ENCODE data around the gene PTPRE. TPM values are rescaled to one million over a fixed set of nuclear protein-coding genes. Genes with fewer than 3 reads are reported as not detected.

PTPRE gene
- total RNA-seq, 1 donor from 2014 or later, result 2.6 TPM

DNA sequence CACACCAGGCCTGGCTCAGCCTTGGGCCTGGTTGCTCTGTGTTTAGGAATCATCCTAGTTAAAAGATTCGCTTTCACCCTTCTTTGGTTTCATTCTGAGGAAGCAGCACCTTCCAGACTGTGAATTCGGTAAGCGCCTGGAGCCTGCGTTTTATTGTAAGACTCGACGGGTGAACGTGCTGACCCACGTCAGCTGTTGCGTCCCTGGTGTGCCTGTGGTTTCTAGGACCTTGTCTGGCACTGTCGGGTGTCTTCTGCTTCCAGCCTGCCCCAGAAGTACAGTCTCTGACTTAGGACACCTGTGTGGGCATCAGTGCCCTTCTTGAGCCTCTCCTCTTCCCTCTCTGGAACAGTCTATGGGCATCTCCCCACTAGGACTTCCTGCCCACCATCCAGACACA lies 193.0 kb downstream of the PTPRE start:
- Mint-ChIP-seq H3K4me1 (no peaks in the 10 kb centered on the region), H3K4me3 (no peak overlapping the region), H3K27me3 (ENCODE audit: low read depth) (no peaks in the 10 kb centered on the region), H3K9me3 (no peaks in the 10 kb centered on the region), H3K36me3 (peaks cover 32% of the 10 kb centered on the region), H3K27ac (no peak overlapping the region)
- TF ChIP-seq, protein P1, sequence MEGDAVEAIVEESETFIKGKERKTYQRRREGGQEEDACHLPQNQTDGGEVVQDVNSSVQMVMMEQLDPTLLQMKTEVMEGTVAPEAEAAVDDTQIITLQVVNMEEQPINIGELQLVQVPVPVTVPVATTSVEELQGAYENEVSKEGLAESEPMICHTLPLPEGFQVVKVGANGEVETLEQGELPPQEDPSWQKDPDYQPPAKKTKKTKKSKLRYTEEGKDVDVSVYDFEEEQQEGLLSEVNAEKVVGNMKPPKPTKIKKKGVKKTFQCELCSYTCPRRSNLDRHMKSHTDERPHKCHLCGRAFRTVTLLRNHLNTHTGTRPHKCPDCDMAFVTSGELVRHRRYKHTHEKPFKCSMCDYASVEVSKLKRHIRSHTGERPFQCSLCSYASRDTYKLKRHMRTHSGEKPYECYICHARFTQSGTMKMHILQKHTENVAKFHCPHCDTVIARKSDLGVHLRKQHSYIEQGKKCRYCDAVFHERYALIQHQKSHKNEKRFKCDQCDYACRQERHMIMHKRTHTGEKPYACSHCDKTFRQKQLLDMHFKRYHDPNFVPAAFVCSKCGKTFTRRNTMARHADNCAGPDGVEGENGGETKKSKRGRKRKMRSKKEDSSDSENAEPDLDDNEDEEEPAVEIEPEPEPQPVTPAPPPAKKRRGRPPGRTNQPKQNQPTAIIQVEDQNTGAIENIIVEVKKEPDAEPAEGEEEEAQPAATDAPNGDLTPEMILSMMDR (IDR thresholded peaks at IDR 0.05; ENCODE audit: unreplicated experiment), result no peak
- no peak for DNase-seq (ENCODE audit: low spot score in 2 of 2, unreplicated experiment in 2 of 2)

DNA sequence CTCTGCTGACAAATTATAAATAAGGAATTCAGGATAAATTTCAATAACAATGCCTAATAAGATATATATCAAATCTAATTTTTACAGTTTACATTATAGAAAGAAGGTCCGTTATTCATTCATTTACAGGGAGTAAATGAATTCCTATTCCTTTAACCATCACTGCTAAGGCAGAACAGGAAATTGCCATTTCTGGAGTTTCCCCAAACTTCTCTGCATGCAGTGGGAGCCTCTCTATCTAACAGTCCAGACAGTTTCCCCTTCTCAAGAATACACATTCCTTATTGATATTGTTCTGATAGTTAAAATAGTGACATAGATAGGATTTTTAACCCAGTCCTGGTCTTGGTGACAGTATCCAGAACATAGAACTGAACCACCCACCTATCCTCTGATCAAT lies 195.0 kb downstream of the PTPRE start:
- no peak for DNase-seq (ENCODE audit: low spot score in 2 of 2, unreplicated experiment in 2 of 2)
- Mint-ChIP-seq H3K36me3 (peaks cover 34% of the 10 kb centered on the region), H3K27me3 (ENCODE audit: low read depth) (no peaks in the 10 kb centered on the region)

DNA sequence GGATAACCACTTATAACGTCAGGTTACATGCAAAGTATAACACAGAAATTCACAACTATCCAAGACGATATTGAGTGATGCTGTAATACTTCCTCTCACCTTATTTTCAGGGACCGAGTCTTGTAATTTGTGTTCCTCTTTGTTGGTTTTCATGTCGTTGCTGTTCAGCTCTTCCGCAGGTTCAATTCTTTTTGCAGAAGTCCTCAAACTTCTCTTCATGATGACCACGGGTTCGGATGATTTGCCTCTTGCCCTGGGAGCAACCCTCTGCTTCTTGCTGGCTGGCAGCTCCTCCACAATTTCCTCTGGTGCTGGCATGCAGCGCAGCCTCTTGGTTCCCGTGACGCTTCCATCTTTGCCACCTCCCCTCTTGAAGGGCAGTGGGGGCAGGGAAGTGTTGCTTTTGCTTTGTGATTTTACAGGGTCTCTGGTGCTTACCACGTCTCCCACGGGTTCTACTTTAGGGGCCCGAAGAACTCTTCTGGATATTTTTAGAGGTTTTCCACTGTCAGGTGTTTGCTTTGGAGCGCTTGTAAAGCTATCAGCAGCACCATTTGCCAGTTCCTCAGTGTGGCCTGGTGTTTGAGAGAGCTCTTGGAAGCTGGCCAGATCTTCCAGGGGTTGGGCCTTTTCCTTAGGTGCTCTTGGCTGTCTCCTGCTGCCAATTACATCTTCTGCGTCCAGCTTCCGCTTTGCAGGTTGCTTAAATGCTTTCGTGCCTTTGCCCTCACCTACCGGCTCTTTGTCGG lies 195.8 kb downstream of the PTPRE start:
- TF ChIP-seq, protein P1 (IDR thresholded peaks at IDR 0.05; ENCODE audit: unreplicated experiment), result no peak
- Mint-ChIP-seq H3K36me3 (peaks cover 34% of the 10 kb centered on the region), H3K4me3 (no peak overlapping the region), H3K9me3 (no peaks in the 10 kb centered on the region), H3K27ac (no peak overlapping the region), H3K4me1 (no peaks in the 10 kb centered on the region), H3K27me3 (ENCODE audit: low read depth) (no peaks in the 10 kb centered on the region)
- peak in 1 of 2 experiments; percentile 27 for DNase-seq (ENCODE audit: low spot score in 2 of 2, unreplicated experiment in 2 of 2)

More for the DNA sequence above, 195.0 kb downstream of the PTPRE start:
- Mint-ChIP-seq H3K4me3 (no peak overlapping the region), H3K27ac (no peak overlapping the region), H3K9me3 (no peaks in the 10 kb centered on the region), H3K4me1 (no peaks in the 10 kb centered on the region)
- TF ChIP-seq, protein P1 (IDR thresholded peaks at IDR 0.05; ENCODE audit: unreplicated experiment), result no peak

DNA sequence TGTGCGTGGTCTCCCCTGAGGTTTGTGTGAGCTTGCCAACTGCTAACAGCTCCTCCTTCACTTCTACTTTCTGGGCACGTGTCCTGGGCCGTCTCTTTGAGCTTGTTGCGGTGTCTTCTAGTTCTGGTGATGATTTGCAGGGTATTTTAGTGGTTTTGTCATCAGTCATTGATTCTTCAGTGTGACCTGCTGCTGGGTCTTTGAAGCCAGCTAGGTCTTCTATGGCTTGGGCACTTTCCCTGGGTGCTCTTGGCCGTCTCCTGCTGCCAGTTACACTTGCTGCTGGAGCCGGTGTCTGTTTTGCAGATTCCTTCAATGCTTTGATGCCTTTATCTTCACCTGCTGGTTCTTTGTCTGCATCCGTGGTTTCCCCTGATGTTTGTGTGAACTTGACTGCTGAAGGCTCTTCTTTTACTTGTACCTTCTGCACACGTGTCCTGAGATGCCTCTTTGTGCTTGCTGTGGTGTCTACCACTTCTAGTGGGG lies 196.4 kb downstream of the PTPRE start:
- H3K36me3 Mint-ChIP-seq, result peaks cover 28% of the 10 kb centered on the region
- H3K4me3 Mint-ChIP-seq, result no peak overlapping the region
- no peak for DNase-seq (ENCODE audit: low spot score in 2 of 2, unreplicated experiment in 2 of 2)
- no peak overlapping the region for H3K27ac Mint-ChIP-seq
- no peaks in the 10 kb centered on the region for H3K27me3 Mint-ChIP-seq (ENCODE audit: low read depth)
- TF ChIP-seq, protein P1 (IDR thresholded peaks at IDR 0.05; ENCODE audit: unreplicated experiment), result no peak
- H3K4me1 Mint-ChIP-seq, result no peaks in the 10 kb centered on the region
- H3K9me3 Mint-ChIP-seq, result no peaks in the 10 kb centered on the region

DNA sequence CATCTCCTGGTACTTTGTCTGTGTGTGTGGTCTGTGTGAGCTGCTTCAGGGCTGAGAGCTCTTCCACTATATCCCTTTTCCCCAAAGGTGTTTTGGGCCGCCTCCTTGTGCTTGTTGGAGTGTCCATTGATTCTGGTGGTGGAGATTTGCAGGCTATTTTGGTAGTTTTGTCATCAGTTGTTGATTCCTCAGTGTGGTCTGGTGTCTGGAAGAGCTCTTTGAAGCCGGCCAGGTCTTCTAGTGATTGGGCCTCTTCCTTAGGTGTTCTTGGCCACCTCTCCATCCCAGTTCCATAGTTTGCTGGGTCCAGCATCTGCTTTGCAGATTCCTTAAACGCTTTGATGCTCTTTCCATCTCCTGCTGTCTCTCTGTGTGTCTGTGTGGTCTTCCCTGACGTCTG lies 198.5 kb downstream of the PTPRE start:
- DNase-seq (ENCODE audit: low spot score in 2 of 2, unreplicated experiment in 2 of 2), result no peak
- TF ChIP-seq, protein P1 (IDR thresholded peaks at IDR 0.05; ENCODE audit: unreplicated experiment), result no peak
- Mint-ChIP-seq H3K36me3 (peaks cover 30% of the 10 kb centered on the region), H3K4me3 (no peak overlapping the region), H3K9me3 (no peaks in the 10 kb centered on the region), H3K27ac (no peak overlapping the region), H3K4me1 (no peaks in the 10 kb centered on the region), H3K27me3 (ENCODE audit: low read depth) (no peaks in the 10 kb centered on the region)

All from mesothelial cell of epicardium (in vitro differentiated cells).